Fibroblast of lung (primary cell): ENCODE results near the gene KLF15.

Experiments
- EZH2 ChIP-seq: IDR thresholded peaks from 2 replicates; pipeline ENCODE4 v1.5.1; 2012; ENCODE audit warnings: low read length, control low read depth, mild to moderate bottlenecking; ENCODE audit errors: missing control alignments
- TF ChIP-seq, protein P1 (sequence below), 2 donors: IDR thresholded peaks in 1 of 2; conservative IDR thresholded peaks in 1 of 2; 1 replicate in 1 of 2; 2 replicates in 1 of 2; pipeline ENCODE4 v1.5.1; 2011 to 2012; ENCODE audit warnings: low read length in 2 of 2, control low read depth in 1 of 2, inconsistent platforms in 1 of 2, low read depth in 1 of 2, mild to moderate bottlenecking in 1 of 2

DNA sequence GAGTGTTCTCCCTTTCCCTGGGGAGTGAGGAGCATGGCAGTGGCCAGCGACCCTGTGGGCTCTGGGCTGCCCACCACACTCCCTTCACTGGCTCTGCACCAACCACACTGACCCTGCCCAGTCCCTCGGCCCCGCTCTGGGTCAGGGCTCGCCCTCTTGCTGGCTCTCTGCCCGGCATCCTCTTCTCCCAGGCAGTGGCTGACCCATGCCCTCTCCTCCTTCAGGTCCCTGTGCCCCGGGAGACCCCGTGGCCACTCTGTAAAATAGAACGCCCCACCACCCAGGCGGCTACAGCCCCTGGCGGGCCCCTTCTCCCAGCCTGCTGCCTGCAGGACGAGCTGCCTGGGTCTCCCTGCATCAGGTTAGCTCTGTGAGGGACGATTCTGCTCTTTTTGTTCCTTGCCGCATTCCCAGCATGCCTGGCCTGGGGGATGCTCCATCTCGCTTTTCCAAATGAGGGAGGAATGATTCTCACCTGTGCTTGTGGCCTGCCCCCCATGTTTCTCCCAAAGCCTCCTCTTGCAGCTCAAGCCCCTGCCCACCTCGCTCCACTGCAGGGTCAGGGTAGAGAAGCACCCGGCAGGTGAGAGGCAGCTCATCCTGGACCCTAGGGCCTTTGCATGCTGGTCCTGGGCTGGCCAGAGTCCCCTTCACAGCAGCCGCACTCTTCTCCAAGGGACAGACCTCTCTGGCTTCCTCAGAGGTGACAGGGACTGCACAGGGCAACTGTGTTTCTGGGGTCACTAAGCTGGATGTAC is 23.0 kb upstream of the KLF15 start:
- TF ChIP-seq, protein P1, sequence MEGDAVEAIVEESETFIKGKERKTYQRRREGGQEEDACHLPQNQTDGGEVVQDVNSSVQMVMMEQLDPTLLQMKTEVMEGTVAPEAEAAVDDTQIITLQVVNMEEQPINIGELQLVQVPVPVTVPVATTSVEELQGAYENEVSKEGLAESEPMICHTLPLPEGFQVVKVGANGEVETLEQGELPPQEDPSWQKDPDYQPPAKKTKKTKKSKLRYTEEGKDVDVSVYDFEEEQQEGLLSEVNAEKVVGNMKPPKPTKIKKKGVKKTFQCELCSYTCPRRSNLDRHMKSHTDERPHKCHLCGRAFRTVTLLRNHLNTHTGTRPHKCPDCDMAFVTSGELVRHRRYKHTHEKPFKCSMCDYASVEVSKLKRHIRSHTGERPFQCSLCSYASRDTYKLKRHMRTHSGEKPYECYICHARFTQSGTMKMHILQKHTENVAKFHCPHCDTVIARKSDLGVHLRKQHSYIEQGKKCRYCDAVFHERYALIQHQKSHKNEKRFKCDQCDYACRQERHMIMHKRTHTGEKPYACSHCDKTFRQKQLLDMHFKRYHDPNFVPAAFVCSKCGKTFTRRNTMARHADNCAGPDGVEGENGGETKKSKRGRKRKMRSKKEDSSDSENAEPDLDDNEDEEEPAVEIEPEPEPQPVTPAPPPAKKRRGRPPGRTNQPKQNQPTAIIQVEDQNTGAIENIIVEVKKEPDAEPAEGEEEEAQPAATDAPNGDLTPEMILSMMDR (conservative IDR thresholded peaks at IDR 0.05 in 1 of 2, IDR thresholded peaks at IDR 0.05 in 1 of 2; ENCODE audit: low read depth in 1 of 2, low read length in 2 of 2) = no peak
- no peak for TF ChIP-seq EZH2
